ENCODE measurements around the gene PRDM12.

The PRDM12 gene

DNA sequence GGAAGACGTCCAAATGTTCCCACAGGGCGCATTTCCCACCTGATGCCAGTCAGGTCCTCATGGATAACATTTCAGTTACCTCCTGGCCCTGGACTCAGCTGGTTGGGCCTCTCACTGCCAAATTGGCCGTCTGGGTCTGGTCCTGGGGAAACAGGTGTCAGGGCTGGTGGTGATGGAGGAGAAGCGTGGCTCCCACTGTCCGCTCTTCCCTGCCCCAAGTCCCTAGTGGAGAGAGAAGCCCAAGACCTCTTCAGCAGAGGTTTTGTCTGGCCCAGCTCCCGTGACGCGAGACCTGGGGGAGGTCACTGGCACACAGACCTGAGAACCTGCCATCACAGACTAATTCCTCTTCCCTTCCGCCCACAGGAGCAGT is 27.8 kb upstream of the PRDM12 start:
- no peak for DNase-seq

DNA sequence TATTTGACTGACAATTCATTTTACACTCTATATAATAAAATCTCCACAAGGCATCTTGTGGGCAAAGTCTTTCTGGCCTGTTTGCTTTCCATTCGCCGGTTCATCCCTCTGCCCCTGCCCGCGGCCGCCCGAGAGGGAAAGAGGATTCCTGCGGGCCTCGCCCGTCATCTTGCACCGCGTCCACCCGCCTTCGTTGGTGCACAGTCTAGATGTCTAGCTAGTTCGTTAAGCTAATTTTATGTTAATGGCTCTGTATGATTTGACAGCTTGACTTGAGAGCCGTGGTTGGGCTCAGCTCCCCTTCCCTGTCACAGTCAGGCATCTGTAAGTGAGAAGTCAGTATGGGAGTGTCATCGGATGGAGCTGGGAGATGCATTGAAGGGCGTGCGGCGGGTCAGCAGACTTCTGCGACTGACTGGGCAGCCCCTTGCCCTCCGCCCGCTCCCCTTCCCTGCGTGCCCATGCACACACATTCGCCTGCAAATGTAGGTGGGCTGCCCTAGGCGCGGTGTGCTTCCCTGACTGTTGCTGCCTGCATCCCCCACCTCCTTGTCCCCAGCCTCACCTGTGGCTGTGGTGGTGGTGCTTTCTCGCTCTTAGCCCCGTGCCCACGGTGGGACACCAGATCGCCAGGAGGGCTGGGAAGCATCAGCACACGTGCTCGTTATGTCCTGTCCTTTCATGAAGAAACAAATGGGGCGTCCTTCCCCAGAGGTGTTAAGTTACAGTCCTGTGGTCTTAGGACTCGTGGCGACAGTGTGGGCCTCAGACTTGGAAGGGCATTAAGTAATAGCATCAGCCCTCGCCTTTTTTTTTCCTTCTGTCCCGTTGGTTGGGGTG is 25.9 kb upstream of the PRDM12 start:
- DNase-seq, result no peak

DNA sequence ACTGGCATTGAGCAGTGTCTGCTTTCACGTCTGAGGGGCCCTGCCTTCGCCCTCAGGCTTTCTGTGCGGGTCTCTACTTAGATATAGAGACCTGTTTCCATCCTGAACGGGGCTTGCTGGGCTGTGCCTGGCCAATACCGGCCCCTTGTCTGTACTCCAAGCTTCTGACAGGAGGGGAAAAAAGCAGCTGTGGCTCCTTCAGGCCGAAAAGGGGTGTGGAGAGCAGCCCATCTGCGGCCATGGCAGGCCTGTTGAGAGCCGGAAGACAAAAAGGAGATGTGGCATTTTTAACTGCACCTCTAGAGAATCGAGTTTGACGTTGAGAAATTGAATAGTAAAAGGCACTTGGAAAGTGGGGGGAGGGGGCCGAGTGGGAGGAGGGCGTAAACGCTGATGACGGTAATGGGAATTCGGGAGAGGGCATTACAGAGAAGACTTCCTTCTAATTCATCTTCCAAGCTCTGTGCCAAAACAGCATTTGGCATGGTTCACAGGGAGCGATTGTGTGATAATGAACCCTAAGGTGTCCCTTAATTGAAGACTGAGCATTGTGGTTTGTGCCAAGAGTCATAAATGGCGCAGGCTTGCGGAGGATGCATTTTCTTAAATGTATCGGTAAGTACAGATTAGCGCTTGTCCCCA is 25.1 kb upstream of the PRDM12 start:
- no peak for DNase-seq

DNA sequence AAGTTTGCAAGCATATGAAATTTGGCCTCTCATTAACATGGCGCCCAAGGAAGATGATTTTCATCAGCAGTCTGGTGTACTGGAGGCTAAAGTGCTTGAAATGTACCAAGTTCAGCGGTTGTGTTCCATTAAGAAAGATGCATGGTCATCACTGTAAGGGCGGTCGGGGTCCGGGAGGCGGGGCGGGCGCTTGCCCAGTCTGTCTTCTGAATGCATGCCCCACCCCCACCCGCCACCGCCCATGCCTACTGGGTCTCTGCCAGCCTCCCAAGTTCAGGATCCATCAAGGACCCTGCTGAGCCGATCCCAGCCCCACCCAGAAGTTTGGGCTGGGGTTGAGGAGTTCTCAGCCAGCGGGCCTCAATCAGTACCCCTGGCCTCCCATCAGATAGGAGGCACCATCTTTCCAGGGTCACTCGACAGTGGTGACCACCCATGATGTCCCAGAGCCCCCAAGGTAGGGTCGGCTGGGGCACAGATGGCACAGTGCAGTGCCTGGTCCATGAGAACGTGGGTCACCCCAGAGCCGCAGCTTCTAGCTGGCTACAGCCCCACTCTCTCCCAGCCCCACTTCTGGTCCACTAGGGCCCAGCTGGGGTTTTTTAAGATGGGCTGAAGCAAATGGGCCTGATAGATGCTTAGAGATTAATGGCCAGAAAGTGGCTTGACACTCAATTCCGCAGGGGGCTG is 24.4 kb upstream of the PRDM12 start:
- DNase-seq, result no peak

- DNase-seq, result no peak
Observed at GRCh38 chr9:130640681-130641080, 23.7 kb upstream of the PRDM12 start.

- DNase-seq, result no peak
Observed at GRCh38 chr9:130642926-130643325, 21.5 kb upstream of the PRDM12 start.

DNA sequence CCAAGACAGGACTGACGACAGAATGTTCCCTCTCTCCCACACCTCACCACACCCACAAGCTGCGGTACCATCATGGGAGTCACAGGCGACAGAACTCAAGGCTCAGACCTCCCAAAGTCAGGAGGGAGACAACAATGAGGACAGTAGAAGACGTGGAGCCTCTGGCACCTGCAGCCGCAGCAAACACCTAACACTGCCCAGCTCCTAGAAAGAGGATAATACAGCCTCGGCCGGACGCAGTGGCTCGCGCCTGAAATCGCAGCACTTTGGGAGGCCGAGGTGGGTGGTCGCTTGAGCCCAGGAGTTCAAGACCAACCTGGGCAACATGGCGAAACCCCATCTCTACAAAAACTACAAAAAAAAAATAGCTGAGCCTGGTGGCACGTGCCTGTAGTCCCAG is 13.2 kb upstream of the PRDM12 start:
- DNase-seq, result no peak

GRCh38 chr9:130651752-130652151 is 12.6 kb upstream of the PRDM12 start:
- DNase-seq, result no peak

GRCh38 chr9:130654879-130655278 is 9.5 kb upstream of the PRDM12 start:
- DNase-seq, result no peak

- DNase-seq, result no peak
Observed at GRCh38 chr9:130658893-130659698, 5.3 kb upstream of the PRDM12 start.

GRCh38 chr9:130659699-130660248 is 4.6 kb upstream of the PRDM12 start:
- no peak for DNase-seq

- no peak for DNase-seq
Observed at GRCh38 chr9:130660326-130660682, 4.1 kb upstream of the PRDM12 start.

DNA sequence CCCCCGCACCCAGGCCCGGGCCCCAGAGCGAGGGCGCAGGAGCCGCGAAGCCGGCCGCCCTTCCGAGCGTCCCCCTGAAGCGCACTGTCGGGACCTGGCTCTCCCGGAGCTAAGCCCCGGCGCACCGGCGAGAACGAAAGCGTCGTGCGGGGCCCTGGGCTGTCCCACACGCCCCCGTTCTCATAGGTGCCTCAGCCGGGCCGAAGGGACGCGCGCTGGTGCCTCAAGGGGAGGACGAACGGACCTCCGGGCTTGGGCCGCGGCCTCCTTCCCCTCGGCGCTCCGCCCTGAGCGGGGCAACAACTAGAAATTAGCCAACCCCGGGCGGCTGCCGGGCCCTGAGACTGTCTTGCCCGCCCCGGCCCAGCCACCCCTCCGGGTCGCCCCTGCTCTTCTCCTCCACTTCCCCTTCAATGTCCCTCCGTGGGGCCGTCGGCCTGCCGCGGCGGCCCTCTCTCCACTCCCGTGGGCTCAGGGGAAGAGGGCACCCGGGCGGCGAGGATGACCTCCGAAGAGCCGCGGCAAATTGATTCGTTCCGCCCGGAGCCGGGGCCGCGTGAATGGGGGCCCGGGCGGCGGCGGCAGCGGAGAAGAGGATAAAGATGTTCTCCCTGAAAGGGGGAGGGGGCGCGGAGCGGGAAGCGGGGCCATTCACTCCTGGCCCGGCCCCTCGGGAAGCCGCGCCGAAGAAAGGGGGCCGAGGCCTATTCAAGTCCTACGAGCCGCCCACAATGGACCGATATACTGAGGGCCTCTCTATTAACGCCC is 3.5 kb upstream of the PRDM12 start:
- DNase-seq, result no peak

GRCh38 chr9:130661451-130662098 is 2.8 kb upstream of the PRDM12 start:
- no peak for DNase-seq

DNA sequence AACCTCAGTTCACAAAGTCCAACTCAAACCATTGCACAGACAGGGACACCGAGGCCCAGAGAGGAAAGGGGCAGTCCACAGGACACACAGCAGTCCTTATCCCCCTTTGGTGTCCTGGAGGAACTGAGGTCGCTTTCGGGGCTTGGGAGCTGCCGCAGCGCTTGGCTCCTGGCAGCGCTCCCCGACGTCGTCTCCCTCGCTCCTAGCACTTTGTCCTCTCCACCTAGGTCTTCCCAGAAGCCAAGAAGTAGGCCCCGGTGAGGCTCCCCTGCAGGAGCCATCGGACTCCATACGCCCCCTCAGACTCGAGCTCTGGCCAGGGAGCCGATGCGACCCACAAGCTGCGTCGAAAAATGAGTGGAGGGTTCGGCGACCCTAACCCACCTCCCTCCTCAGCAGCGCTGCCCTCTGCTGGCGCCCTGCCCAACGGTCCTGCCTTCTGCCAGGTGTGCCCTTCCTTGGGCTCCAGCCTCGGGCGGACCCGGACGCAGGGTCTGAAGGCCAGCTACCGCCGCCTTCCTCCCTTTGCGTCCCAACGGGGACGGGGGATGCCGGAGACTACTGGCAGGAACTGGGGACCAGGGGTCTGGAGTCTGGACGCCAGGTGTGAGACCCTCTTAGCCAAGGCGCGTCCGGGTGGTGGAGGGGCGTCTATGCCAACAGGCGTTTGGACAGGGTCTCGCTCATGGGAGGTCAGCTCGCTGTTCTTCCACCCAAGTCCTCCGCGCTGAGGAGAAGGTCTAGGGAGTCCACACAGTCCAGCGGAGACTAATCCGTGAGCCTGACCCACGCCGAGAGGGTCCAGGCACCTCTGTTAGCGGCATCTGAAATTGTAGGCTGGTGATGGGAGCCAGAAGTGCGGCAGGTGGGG is 2.1 kb upstream of the PRDM12 start:
- DNase-seq, result no peak

- no peak for DNase-seq
Observed at GRCh38 chr9:130662970-130663257, 1.5 kb upstream of the PRDM12 start.

DNA sequence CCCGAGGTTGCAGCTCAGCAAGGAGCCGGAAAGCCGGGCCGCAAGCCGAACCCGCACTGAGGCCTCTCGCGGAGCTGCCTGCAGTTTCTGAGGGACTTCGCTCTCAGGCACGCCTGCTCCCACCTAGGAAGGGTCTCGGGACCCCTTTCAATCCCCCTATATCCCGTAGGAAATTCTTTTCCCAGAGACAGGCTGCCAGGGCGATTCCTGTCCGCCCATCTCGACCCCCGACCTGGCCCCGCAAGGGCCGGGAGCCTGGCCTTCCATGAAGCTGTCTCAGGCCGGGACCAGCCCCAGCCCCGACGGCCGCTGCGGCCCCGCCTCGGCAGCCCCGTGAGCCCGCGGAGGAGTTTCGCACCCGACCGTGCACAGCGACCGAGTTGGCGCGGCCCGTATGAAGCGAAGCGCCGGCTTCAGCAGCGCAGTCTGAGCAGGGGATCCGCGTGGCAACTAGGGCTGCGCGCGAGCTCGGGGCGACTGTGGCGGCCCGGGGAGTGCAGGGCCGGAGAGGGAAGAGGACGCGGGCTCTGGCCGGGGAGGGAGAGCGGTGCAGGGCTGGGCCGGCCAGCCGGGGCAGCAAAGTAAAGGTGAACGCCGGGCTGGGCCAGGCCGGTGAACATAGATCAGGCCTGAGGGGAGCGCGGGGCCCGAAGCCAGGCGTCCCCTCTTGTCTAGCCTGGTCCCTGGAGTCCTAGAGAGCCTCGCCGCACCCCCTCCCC is 977 bp upstream of the PRDM12 start:
- peak; percentile 19 for DNase-seq

DNA sequence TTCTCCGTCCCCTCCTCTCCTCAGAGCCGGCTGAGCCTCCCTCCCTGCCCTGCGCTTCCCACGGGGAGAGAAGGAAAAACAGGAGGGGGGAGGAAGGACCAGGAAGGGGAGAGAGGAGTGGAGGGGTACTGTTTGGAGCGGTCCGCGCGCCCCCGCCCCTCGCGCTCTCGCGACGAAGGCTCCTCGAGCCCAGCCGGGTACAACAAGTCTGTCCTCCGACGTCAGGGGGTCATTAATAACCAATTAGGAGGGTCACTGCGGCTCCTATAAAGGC is 480 bp upstream of the PRDM12 start:
- DNase-seq, result no peak

DNA sequence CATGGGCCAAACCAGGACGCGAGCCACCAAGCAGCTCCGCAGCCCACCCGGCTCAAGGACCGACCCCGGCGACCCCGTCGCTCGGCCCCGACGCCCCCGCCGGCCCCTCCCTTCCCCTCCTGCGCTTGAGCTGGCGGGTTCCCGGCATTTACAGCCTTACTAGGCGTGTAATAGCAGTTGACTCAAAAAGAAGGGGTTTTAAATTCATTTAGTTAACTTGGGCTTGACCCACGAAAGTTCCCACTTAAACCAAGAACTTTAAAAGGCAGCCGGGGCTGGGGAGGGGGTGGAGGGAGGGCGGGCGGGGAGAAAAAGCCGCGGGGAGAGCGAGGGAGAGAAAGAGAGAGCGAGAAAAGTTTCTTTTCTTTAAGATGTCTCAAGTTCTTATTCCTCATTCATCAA is 636 bp downstream of the PRDM12 start:
- DNase-seq, result no peak
